Adipose tissue (tissue), 3 donors: ENCODE data around the gene RAB9B. TPM values are rescaled to one million over a fixed set of nuclear protein-coding genes. Genes with fewer than 3 reads are reported as not detected.
"Not testable (repeated sequence)": the region's sequence is repeated elsewhere in the genome, so short reads cannot be mapped to it uniquely, and the experiment has no call there.

ENCODE experiments used
- H3K27ac ChIP-seq: one replicate; pipeline ENCODE4 v1.5.1; 2013; ENCODE audit warnings: low read depth, low read length
- WGBS, 3 donors: extraction: QIAGEN DNeasy Blood & Tissue Kit; methylation state at CpG; one replicate each; pipeline ENCODE4 v1.1.7; 2013; 5-methylcytosine and 5-hydroxymethylcytosine counted together
- polyA plus RNA-seq, 3 donors: library from polyadenylated mRNA; stranded (reverse); fragments of 200-250 nt; gene quantifications; one replicate each; pipeline ENCODE4 v1.2.3, GENCODE V29; 2013
- donor health status: healthy with polysubstance abuse.
- donor health status: Bipolar disorder and iron deficiency.
- donor health status: healthy.

Gene RAB9B
- polyA plus RNA-seq, 3 donors: 0.28 to 0.45 (median 0.40) TPM

DNA sequence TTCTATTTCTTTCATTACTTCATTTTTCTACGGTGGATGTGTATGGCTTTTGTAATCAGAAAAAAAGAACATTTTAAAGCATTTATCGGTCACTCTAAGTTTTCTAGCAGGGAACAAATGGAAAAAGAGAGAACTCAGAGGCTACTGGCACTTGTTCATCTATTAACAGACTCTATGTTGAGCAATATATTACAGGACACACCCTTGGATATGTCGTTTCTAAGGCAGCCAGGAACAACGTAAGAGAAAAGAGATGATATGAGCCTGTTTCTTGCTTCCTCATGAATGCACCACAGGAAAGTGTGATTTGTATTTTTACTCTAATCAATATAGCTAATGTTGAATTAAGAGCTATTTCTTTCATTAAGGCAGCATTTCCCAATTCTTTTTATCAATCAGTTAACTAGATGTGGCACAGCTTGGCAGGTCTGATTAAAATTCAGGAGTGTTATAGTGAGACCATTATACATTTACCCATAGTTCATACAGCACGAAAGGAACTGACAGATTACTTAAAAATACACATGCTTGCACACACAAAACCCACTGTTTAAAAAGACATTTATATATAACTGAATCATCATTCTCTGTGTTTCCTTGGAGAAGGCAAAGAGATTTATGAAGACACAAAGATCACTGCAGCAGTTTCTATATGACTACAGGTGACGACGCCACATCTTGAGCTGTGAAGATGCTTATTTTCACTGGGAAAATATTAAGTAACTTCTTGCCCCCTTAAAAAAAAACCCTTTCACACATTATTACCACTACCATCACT, 13.0 kb downstream of the RAB9B start:
- WGBS, 3 donors: 47 to 50% (median 49%) methylated on average over 7 of the region's 7 CpGs
- no peak overlapping the region for H3K27ac ChIP-seq

DNA sequence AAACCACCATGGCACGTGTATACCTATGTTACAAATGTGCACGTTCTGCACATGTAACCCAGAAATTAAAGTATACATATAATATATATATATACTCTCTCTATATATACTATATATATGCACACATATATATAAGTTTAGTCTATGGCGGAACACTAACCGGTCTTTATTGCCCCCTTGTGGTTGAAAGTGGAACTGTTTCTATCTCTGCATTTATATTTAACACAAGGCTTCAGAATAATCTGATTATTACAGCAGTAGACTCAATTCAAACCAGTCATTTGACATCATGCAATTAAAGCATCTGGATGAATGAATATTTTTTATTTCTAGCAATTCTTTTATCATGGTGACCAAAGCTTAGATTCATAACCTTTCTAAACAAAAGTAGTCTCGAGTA, 14.6 kb downstream of the RAB9B start:
- no peak overlapping the region for H3K27ac ChIP-seq
- WGBS, 3 donors: 11 to 30% (median 21%) methylated on average over 5 of the region's 5 CpGs

DNA sequence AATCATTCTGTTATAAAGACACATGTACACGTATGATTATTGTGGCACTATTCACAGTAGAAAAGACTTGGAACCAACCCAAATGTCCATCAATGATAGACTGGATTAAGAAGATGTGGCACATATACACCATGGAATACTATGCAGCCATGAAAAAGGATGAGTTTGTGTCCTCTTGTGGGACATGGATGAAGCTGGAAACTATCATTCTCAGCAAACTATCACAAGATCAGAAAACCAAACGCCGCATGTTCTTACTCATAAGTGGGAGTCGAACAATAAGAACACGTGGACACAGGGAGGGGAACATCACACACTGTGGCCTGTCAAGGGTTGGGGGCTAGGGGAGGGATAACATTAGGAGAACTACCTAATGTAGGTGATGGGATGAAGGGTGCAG, 15.0 kb downstream of the RAB9B start:
- H3K27ac ChIP-seq: not testable (repeated sequence)
- 42 to 55% (median 51%) methylated on average over 5 of the region's 5 CpGs for WGBS, 3 donors

DNA sequence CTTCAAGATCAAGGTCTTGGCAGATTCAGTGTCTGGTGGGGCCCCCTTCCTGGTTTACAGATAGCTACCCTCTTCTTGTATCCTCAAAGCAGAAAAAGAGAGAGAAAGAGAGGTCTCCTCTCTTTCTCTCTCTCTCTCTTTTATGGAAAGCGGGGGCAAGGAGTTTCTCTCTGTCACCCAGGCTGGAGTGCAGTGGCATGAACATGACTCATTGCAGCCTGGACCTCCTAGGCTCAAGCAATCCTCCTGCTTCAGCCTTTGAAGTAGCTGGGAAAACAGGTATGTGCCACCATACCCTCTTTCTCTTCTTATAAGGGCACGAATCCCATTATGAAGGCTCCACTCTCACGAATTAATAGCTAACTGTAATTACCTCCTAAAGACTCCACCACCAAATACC, 20.2 kb downstream of the RAB9B start:
- H3K27ac ChIP-seq: no peak overlapping the region
- WGBS, 3 donors: 69 to 91% (median 78%) methylated on average over 3 of the region's 3 CpGs

DNA sequence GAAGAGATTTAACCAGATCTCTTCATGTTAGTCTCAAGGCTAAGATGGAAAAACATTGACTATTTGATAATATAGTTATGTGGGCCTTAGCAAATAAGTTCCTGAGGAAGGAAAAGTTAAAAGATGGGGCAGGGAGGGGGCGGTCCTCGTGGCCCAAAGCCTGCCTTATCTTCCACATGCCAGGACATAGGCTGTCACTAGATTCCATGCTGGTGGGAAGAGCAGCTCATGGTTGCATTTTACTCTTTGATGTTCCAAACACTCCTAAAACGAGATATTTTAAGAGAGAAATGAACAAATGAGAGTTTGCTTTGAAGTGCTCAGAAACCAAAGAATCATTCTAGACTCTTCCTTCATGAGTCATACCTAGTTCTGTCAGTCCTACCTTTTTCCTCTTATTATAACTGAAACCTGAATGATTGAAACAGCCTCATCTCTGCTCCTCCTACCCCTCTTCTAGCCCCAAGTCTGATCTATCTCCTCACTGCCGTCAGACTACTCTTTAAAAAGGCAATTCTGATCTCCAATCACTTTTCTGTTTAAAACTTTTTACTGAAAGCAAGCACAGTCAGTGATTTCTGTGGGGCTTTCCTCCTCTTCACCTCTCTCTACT, 25.1 kb downstream of the RAB9B start:
- WGBS, 3 donors: 46 to 68% (median 57%) methylated on average over 4 of the region's 4 CpGs

DNA sequence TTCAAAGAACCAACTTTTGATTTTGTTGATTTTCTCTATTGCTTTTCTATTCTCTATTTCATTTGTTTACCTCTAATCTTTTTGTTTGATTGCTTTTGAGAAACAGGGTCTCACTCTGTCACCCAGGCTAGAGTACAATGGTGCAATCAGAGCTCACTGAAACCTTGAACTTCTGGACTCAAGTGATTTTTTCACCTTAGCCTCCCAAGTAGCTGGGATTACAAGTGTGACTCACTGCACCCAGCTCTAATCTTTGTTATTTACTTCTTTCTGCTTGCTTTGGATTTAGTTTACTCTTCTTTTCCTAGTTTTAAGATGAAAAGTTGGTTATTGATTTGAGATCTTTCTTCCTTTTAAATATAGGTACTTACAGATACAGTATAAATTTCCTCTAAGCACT, 26.2 kb downstream of the RAB9B start:
- no peak overlapping the region for H3K27ac ChIP-seq

More for the DNA sequence above, 25.1 kb downstream of the RAB9B start:
- no peak overlapping the region for H3K27ac ChIP-seq

DNA sequence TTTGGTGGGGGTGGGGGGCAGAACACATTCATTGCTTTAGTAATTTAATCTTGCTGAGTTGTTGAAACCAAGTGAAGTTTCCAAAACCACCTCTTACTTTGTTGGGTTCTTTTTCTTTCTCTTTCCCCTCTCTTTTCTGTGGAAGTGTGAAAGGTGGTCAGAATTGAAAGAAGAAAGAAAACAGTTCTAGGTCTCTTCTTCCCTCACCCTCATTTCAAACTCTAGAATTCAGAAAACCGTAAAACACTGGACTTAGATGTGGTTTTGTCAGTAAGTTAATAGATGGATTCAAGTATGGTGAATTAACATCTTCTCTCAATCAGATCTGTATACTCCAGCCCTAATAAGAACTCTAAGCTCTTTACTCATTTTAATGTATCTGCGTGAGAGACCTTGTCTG, 31.7 kb downstream of the RAB9B start:
- no peak overlapping the region for H3K27ac ChIP-seq
- 71 to 90% (median 85%) methylated on average over 2 of the region's 2 CpGs for WGBS, 3 donors

DNA sequence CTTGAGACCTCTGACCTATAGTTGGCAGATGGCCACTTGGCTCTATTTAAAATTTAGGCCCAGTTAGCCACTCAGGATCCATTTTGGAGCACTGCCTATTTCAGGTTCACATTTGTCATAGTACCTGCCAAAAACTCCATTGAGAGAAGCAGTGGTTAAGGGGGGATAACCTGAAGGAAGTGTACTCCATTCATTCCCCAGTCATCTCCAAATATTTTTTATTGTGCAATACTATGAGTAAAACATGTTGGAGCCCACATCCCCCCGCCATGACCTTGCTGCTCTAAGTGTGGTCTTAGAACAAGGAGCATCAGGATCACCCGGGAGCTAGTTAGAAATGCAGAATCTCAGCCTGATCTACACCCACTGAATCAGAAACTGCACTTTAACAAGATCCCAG, 34.4 kb downstream of the RAB9B start:
- H3K27ac ChIP-seq: no peak overlapping the region
- 81 to 88% (median 84%) methylated on average over 2 of the region's 2 CpGs for WGBS, 3 donors

DNA sequence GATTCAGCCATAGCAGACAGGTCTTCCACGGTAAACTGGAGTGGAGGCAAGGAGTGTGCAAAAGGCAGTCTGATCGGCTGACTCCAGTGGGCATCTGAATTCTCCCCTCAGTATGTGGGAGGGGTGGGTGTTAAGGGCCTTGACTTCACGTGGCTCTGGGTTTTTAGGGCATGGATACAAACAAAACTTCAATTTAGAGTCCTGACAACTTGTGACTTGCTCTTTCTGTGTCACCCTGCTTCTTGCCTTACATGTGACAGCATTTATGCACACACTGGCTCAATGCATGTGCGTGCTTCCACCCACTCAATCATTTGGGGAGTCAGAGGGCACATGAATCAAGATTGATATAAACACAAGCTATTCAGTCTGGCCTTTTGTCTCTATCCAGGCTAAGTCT, 37.9 kb downstream of the RAB9B start:
- 69 to 90% (median 73%) methylated on average over 4 of the region's 4 CpGs for WGBS, 3 donors
- no peak overlapping the region for H3K27ac ChIP-seq

DNA sequence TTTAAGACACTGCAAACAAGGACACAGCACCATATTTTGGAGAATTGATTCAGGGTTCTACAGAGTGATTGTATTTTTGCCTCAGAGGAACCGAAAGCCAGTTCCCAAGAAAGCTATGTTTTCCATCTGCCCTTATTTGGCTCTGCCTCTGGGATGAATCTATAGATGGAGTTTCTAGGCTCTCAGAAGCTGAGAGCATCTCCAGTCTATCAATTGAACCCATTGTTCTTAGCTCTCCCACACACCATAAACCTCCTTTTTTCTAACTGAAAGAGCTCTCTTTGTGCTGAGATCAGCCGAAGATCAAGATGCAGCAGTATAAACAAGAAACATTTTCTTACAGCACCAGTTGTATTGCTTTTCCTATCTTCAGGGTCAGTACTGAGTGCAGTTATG, 38.5 kb downstream of the RAB9B start:
- WGBS, 3 donors: 59 to 85% (median 78%) methylated on average over 2 of the region's 2 CpGs
- no peak overlapping the region for H3K27ac ChIP-seq

DNA sequence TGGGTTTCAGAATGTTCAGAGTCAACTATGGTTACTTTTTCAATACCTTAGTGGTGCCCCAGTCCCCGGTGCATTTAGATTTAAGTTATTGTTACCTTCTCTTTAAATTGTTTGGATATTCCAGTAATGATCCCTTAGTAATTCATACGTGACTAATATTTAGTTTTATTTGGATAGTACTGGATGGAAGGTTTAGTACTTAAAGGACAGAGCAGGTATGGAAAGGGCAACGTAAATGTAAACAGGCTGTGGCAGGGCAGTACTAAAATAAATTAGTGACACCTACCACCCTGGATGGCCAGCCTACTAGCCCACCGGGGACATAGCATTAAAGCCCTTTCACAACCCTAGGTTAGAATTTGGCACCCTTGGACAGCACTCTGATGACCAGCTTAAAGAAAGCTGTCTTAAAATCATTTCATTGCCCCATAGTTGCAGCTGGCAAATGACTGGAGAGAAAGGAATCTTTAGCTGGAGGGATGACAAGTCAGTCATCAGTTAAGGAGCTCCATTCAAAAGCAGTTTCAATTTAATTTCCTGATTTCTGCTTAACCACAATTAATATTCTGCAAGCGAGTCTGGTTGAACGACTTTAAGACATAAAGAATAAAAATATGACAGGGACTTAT, 39.0 kb downstream of the RAB9B start:
- WGBS, 3 donors: 64 to 79% (median 72%) methylated on average over 6 of the region's 6 CpGs
- H3K27ac ChIP-seq: no peak overlapping the region

DNA sequence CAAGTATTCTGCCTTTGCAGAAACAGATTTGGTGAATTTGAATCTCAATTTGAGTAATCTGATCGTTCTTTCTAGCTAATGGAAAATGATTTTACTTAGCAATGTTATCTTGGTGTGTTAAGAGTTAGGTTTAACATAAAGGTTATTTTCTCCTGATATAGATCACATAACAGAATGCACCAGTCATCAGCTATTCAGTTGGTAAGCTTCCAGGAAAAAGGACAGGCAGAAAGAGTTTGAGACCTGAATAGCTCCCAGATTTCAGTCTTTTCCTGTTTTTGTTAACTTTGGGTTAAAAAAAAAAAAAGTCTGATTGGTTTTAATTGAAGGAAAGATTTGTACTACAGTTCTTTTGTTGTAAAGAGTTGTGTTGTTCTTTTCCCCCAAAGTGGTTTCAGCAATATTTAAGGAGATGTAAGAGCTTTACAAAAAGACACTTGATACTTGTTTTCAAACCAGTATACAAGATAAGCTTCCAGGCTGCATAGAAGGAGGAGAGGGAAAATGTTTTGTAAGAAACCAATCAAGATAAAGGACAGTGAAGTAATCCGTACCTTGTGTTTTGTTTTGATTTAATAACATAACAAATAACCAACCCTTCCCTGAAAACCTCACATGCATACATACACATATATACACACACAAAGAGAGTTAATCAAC, 40.1 kb downstream of the RAB9B start:
- H3K27ac ChIP-seq: no peak overlapping the region
- WGBS, 3 donors: 66 to 83% (median 82%) methylated on average over 2 of the region's 2 CpGs

DNA sequence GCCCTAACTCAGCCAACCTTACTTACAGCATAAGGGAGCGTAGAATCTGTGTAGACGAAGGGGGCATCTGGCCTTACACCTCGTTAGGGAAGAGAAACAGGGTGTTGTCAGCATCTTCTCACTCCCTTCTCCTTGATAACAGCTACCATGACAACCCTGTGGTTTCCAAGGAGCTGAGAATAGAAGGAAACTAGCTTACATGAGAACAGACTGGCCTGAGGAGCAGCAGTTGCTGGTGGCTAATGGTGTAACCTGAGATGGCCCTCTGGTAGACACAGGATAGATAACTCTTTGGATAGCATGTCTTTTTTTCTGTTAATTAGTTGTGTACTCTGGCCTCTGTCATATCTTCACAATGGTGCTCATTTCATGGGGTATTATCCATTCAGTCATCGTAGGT, 40.8 kb downstream of the RAB9B start:
- WGBS, 3 donors: 75 to 91% (median 76%) methylated on average over 4 of the region's 4 CpGs
- no peak overlapping the region for H3K27ac ChIP-seq

DNA sequence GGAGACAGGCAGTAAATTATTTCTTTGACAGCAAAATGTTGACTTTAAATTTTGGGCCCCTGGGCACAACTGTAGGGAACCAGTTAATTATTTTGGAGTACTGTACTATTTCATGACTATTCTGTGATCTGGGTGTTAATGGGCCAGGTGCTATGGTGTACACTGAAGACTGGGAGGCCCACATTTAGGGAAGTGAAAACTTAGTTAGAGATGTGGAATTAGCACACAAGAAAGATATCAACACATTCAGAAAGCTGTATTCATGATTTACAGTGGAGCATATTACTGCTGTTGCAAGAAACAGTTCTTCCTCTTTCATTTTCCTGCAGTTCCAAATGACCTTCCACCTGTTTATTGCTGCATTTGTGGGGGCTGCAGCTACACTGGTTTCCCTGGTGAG, 43.1 kb downstream of the RAB9B start:
- no peak overlapping the region for H3K27ac ChIP-seq

DNA sequence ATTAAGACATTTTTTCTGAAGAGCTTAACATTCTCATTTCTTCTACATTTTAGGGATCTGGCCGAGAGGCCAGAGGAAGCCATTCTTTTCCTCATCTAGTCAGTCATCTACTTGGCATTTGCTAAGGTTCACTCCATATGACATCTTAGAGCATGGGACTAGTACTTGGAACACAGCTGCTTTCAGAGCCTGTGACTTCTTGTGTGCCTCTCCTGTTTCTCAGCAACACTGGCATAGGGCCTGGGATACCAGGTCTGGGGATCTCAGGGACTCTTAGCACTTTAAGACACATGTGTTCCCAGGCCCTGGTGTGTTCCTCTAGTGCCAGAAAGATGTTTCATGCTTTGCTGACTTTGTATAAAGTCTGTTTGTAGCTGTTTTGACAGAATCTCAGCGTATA, 48.1 kb downstream of the RAB9B start:
- no peak overlapping the region for H3K27ac ChIP-seq
- WGBS, 3 donors: 62 to 78% (median 73%) methylated on average over 2 of the region's 2 CpGs

DNA sequence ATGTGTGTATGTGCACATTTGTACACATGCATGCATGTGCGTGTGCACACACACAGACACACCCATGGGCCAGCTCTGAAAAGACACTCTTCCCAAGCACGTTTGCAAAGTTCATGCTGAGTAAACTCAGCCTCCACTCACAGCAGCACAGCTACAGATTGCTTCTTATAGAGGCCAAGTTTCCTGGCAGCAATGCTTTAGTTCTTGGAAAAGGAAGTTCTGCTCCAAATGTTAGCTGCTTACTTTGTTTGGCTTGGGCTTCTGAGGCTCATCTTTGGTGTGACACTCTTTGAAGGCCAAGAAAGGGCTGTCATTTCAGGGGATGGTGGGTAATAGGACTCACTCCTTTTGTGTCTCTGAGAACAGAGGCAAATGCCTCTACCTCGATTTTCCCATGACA, 48.9 kb downstream of the RAB9B start:
- WGBS, 3 donors: 36 to 54% (median 50%) methylated on average over 3 of the region's 3 CpGs
- H3K27ac ChIP-seq: no peak overlapping the region

DNA sequence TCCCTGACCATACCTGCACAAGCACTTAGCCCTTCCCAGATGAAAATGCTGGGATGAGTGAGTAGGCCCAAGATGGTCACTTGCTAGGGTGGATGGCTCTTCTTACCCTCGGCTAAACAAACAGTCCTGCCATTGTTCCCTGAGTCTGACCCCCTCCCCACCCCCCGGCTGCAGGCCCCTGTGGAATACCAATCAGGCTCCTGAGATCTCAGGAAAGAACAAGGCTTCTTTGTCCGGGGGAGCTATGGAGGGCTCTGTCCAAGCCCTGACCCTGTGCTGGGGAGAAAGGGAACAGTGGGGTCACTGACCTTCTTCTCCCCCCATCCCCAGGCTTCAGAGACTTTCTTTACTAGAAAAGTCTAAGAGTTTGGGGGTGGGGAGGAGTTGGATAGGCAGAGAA, 49.4 kb downstream of the RAB9B start:
- WGBS, 3 donors: 48 to 85% (median 75%) methylated on average over 3 of the region's 3 CpGs
- H3K27ac ChIP-seq: no peak overlapping the region

DNA sequence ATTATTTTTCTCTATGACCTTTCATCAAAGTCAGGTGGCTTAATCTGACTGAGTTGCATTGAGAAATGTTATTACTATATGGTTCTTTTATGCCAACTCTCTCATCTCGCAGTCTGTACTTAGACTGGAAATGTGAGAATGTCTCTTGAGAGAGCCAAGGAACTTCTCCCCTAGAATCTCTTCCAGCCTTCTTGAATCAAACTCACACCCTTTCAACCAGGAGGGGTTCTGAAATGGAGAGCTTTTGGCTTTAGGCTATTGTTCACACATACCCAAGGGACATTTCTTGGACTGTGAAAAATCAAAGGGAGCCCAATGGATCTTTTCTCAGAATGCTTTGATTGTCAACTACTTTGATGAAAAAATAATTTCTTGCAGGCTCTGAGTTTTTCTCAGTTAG, 50.4 kb downstream of the RAB9B start:
- 77 to 100% (median 77%) methylated on average over 1 of the region's 1 CpG for WGBS, 3 donors
- no peak overlapping the region for H3K27ac ChIP-seq

DNA sequence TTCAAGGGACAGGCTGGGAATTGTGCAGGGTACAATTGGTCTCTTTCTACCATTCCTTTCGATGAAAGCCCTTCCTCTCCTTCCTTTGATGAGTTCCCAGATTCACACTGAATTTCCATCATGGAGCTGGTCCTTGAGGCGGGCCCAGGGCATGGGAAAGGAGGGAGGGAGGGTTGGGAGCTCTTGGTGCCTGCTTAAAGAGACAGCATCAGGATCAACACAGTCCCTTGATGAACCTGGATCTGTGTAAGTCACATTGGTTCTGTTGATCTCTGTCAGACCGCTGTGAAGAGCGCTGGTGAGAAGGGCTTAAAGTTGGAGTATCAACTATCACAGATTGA, 51.0 kb downstream of the RAB9B start:
- 77 to 91% (median 91%) methylated on average over 4 of the region's 4 CpGs for WGBS, 3 donors
- H3K27ac ChIP-seq: no peak overlapping the region
